GM12878 (cell line): ENCODE results near the gene AMBRA1. TPM values are rescaled to one million over a fixed set of nuclear protein-coding genes. Genes with fewer than 3 reads are reported as not detected.

ENCODE experiments used
- ATAC-seq: fragments of 200-7000 bp; cut with Tn5 transposase; 3 replicates; pipeline ENCODE4 v1.9.1; 2020; ENCODE audit warnings: mild to moderate bottlenecking, moderate library complexity
- BruUV-seq: library from RNA; stranded (reverse); fragments of 400-500 nt; replicated peaks from 2 replicates; lab custom pipeline; 2021; lab: Mats Ljungman, UMichigan
- CTCF ChIA-PET: fragments of 300-600 bp; sonication (Branson Sonifier 250); formaldehyde crosslinking; extraction: SDS; loops from one replicate; lab custom pipeline; 2021; ENCODE audit warnings: inconsistent platforms; lab: Yijun Ruan, JAX
- POLR2A ChIA-PET: fragments of 350-600 bp; formaldehyde crosslinking; extraction: SDS; loops from one replicate; lab custom pipeline; 2021; ENCODE audit warnings: inconsistent platforms; lab: Charles Lee
- RAD21 ChIA-PET: fragments of 300-600 bp; sonication (Branson Sonifier 250); formaldehyde crosslinking; loops from one replicate; lab custom pipeline; 2023; ENCODE audit warnings: antibody characterized with exemption; ENCODE audit not compliant: unreplicated experiment; lab: Charles Lee
- SMC1A ChIA-PET: fragments of 300-600 bp; sonication (Branson Sonifier 250); formaldehyde crosslinking; loops from one replicate; lab custom pipeline; 2023; ENCODE audit not compliant: unreplicated experiment, uncharacterized antibody; lab: Charles Lee
- DNase-seq: peaks from one replicate; pipeline ENCODE4 v3.0.0-alpha.2; 2011; ENCODE audit warnings: low read depth, low spot score
- FAIRE-seq: peaks from 3 replicates; lab custom pipeline; 2011; peaks lifted over from hg19 to GRCh38; lab: Jason Lieb, UNC
- H2AFZ ChIP-seq: 2 replicates; pipeline ENCODE4 v1.6.0; 2011; ENCODE audit warnings: low read depth, low read length, control low read depth; ENCODE audit not compliant: control insufficient read depth
- H3K27ac ChIP-seq: 2 replicates; pipeline ENCODE4 v1.5.1; 2011; ENCODE audit warnings: control low read depth; ENCODE audit not compliant: control insufficient read depth, insufficient read depth
- H3K27me3 ChIP-seq, 2 experiments: replicated peaks in 1 of 2; 2 replicates each; pipeline versions ENCODE4 v1.6.0 to v1.6.1; 2011; ENCODE audit warnings: low read length in 1 of 2; ENCODE audit not compliant: control insufficient read depth in 2 of 2, insufficient read depth in 2 of 2
- H3K36me3 ChIP-seq, 2 experiments: 2 replicates each; pipeline ENCODE4 v1.5.1; 2011; ENCODE audit warnings: low read length in 1 of 2; ENCODE audit not compliant: control insufficient read depth in 2 of 2, insufficient read depth in 2 of 2
- H3K4me1 ChIP-seq: 2 replicates; pipeline ENCODE4 v1.6.1; 2011; ENCODE audit warnings: mild to moderate bottlenecking, low read length, moderate library complexity, mixed read lengths; ENCODE audit not compliant: control insufficient read depth, insufficient read depth
- H3K4me2 ChIP-seq: 2 replicates; pipeline ENCODE4 v1.6.0; 2011; ENCODE audit warnings: control low read depth; ENCODE audit not compliant: control insufficient read depth, insufficient read depth
- H3K4me3 ChIP-seq: fragments of 200-600 bp; sonication (generic); 2 replicates; pipeline ENCODE4 v1.5.1; 2016
- H3K79me2 ChIP-seq: 2 replicates; pipeline ENCODE4 v1.6.0; 2011; ENCODE audit warnings: low read length; ENCODE audit not compliant: control insufficient read depth, insufficient read depth
- H3K9ac ChIP-seq: 2 replicates; pipeline ENCODE4 v1.8.0; 2011; ENCODE audit warnings: low read length, control low read depth, mixed read lengths; ENCODE audit not compliant: control insufficient read depth, insufficient read depth
- H3K9me3 ChIP-seq: replicated peaks from 3 replicates; pipeline ENCODE4 v1.5.1; 2011; ENCODE audit warnings: mild to moderate bottlenecking, low read length; ENCODE audit not compliant: control insufficient read depth, insufficient read depth
- H4K20me1 ChIP-seq: 2 replicates; pipeline ENCODE4 v1.6.0; 2011; ENCODE audit not compliant: control insufficient read depth, insufficient read depth
- ASH2L ChIP-seq: fragments of 300-600, 200-600 bp; sonication (generic); IDR thresholded peaks from 2 replicates; pipeline ENCODE4 v1.6.1; 2017; ENCODE audit warnings: low read depth, mild to moderate bottlenecking, borderline replicate concordance
- BACH1 ChIP-seq: fragments of 450-650 bp; IDR thresholded peaks from 2 replicates; pipeline ENCODE4 v1.6.1; 2017; ENCODE audit warnings: mild to moderate bottlenecking, borderline replicate concordance
- CBX5 ChIP-seq: sonication (generic); IDR thresholded peaks from 2 replicates; pipeline ENCODE4 v1.6.1; 2016; ENCODE audit warnings: low read depth, moderate library complexity, mild to moderate bottlenecking, inconsistent platforms
- CHD1 ChIP-seq: IDR thresholded peaks from 2 replicates; pipeline ENCODE4 v1.6.1; 2012; ENCODE audit warnings: low read depth, low read length, improper control_type of control experiment
- CUX1 ChIP-seq: IDR thresholded peaks from 2 replicates; pipeline ENCODE4 v1.6.1; 2012; ENCODE audit warnings: improper control_type of control experiment, low read depth, low read length; ENCODE audit not compliant: insufficient replicate concordance
- ELK1 ChIP-seq: IDR thresholded peaks from 2 replicates; pipeline ENCODE4 v1.6.1; 2012; ENCODE audit warnings: low read depth, low read length, improper control_type of control experiment
- LARP7 ChIP-seq: fragments of 450-650 bp; IDR thresholded peaks from 2 replicates; pipeline ENCODE4 v1.6.1; 2017; ENCODE audit warnings: mild to moderate bottlenecking
- MXI1 ChIP-seq: fragments of 150-350 bp; IDR thresholded peaks from 2 replicates; pipeline ENCODE4 v1.6.1; 2011; ENCODE audit warnings: low read depth, mild to moderate bottlenecking, inconsistent platforms, low read length, improper control_type of control experiment
- NR2C2 ChIP-seq: IDR thresholded peaks from 2 replicates; pipeline ENCODE4 v1.6.1; 2011; ENCODE audit warnings: borderline replicate concordance, low read depth; ENCODE audit not compliant: control insufficient read depth, insufficient read length
- NR2F1 ChIP-seq: fragments of 450-650 bp; conservative IDR thresholded peaks from 2 replicates; pipeline ENCODE4 v1.6.1; 2017; ENCODE audit warnings: mild to moderate bottlenecking
- RAD51 ChIP-seq: fragments of 450-650 bp; IDR thresholded peaks from 2 replicates; pipeline ENCODE4 v1.6.1; 2016; ENCODE audit warnings: moderate library complexity, mild to moderate bottlenecking, inconsistent platforms
- SIX5 ChIP-seq: IDR thresholded peaks from 2 replicates; pipeline ENCODE4 v1.6.1; 2011; ENCODE audit warnings: mild to moderate bottlenecking, low read depth, low read length, moderate library complexity; ENCODE audit not compliant: severe bottlenecking
- ZBTB33 ChIP-seq: fragments of 450-650 bp; IDR thresholded peaks from 2 replicates; pipeline ENCODE4 v1.6.1; 2017; ENCODE audit warnings: mild to moderate bottlenecking
- WGBS: methylation state at CpG from one replicate; pipeline ENCODE4 v1.1.6; 2016; ENCODE audit warnings: low lambda C conversion rate; ENCODE audit not compliant: insufficient replicate concordance, insufficient coverage; ENCODE audit errors: missing lambda C conversion rate; 5-methylcytosine and 5-hydroxymethylcytosine counted together
- in situ Hi-C: fragments of 300-500 bp; cut with MboI; formaldehyde crosslinking; loops from 9 replicates; pipeline ENCODE4 v1.14.3; 2018; ENCODE audit warnings: mixed read lengths
- intact Hi-C: fragments of 100-400 bp; cut with micrococcal nuclease; formaldehyde crosslinking; loops from one replicate; pipeline ENCODE4 v1.14.2; 2022; ENCODE audit not compliant: unreplicated experiment
- polyA plus RNA-seq, 11 experiments: library from polyadenylated mRNA; depleted of rRNA in 4 of 11; unstranded in 6 of 11; stranded (reverse) in 5 of 11; fragments of >200 nt; fragmentation: Nextera tagmentation in 4 of 11; fragmentation: Illumina TruSeq in 1 of 11; extraction: Ambion mirVana in 4 of 11; extraction: Trizol in 1 of 11; gene quantifications; 1 replicate in 1 of 11; 2 replicates in 10 of 11; pipeline versions ENCODE4 v1.2.1 to v1.2.3, GENCODE V29; 2011 to 2016; ENCODE audit warnings: inconsistent platforms in 2 of 11, missing spikeins in 2 of 11, low read depth in 1 of 11
- total RNA-seq, 4 experiments: library from RNA; depleted of rRNA in 3 of 4; stranded (reverse); fragments of >200 nt in 3 of 4; fragmentation: Illumina TruSeq in 1 of 4; extraction: Trizol in 1 of 4; gene quantifications; 2 replicates each; pipeline versions ENCODE4 v1.2.1 to v1.2.3, GENCODE V29; 2013 to 2021

AMBRA1 gene
- total and polyA plus RNA-seq, 10 of the 15 experiments (the other 5 are each of a cell fraction or from before 2014, with no cell fraction given) = 0.57 to 34.3 (median 13.7) TPM

GRCh38 chr11:46617134-46617971 lies 23.5 kb upstream of the AMBRA1 start, which contains the start of the genes ATG13 and HARBI1:
ATG13 (plus strand) TSS chr11:46617553; CDS start chr11:46644292, 26,739 bp downstream.
HARBI1 (minus strand) TSS chr11:46617227; CDS start chr11:46616237, 990 bp downstream.
- Histone ChIP-seq H3K9ac (peak within 1 kb of the TSS; percentile 99), H2AFZ (peak within 1 kb of the TSS; percentile 89), H3K27ac (peak within 1 kb of the TSS; percentile 99), H3K27me3 (no peaks in the 10 kb centered on the region), H3K79me2 (peaks cover 23% of the 10 kb centered on the region), H3K4me2 (peak within 1 kb of the TSS; percentile 98), H4K20me1 (no peaks in the 10 kb centered on the region), H3K36me3 (no peaks in the 10 kb centered on the region), H3K4me3 (peak within 1 kb of the TSS; percentile 82), H3K9me3 (no peaks in the 10 kb centered on the region), H3K4me1 (peaks cover 7% of the 10 kb centered on the region; the same call in 1 of the 2 replicates)
- 1% methylated on average over 72 of the region's 72 CpGs for WGBS
- ATAC-seq (peak; percentile 98), DNase-seq (peak; percentile 55), FAIRE-seq (peak; percentile 80)
- RAD21 ChIA-PET = interaction anchor here (0.7 to 2.9 kb wide), 14 partner anchors 10 to 225 kb away, joined by 3 to 20 read pairs (median 6); partner anchors contain the start of genes AMBRA1 and CHRM4
- in situ Hi-C loops (no loop called here), intact Hi-C loops (loop anchor here (2.0 kb wide), 2 partner anchors 63 to 229 kb away; no protein-coding TSS in a partner anchor)
- TSS peak; percentile 89 for BruUV-seq
- CTCF ChIA-PET = interaction anchor here (0.6 to 4.5 kb wide), 34 partner anchors 10 to 775 kb away, joined by 3 to 31 read pairs (median 5); partner anchors contain the start of genes AMBRA1, ARHGAP1 and ZNF408
- POLR2A ChIA-PET = interaction anchor here (0.6 to 2.9 kb wide), 10 partner anchors 10 to 333 kb away, joined by 3 to 11 read pairs (median 4); partner anchors contain the start of genes AMBRA1, ARHGAP1 and ZNF408
- SMC1A ChIA-PET = interaction anchor here (0.6 to 5.9 kb wide), 18 partner anchors 10 to 234 kb away, joined by 3 to 34 read pairs (median 4); partner anchors contain the start of gene AMBRA1
- peak; percentile 59; the same call in 1 of the 2 replicates for TF ChIP-seq CBX5
- TF ChIP-seq MXI1 = peak; percentile 38
- TF ChIP-seq BACH1 = peak; percentile 11; the same call in 1 of the 2 replicates
- TF ChIP-seq CHD1 = 0 out of 2 replicates have a peak, but pooled peaks have one; percentile 43
- no peak for TF ChIP-seq CUX1
- TF ChIP-seq LARP7 = peak; percentile 92
- TF ChIP-seq SIX5 = peak; percentile 52
- TF ChIP-seq NR2F1 = 0 out of 2 replicates have a peak, but pooled peaks have one; percentile 44
- TF ChIP-seq ZBTB33 = no peak
- peak; percentile 34; the same call in 1 of the 2 replicates for TF ChIP-seq RAD51
- TF ChIP-seq ASH2L = peak; percentile 96
- peak; percentile 53; the same call in 1 of the 2 replicates for TF ChIP-seq ELK1
- TF ChIP-seq NR2C2 = no peak
